Measurements from ENCODE around the gene DCC. TPM values are rescaled to one million over a fixed set of nuclear protein-coding genes. Genes with fewer than 3 reads are reported as not detected.

The DCC gene
- polyA plus RNA-seq, 1 experiment = 0.15 TPM

DNA sequence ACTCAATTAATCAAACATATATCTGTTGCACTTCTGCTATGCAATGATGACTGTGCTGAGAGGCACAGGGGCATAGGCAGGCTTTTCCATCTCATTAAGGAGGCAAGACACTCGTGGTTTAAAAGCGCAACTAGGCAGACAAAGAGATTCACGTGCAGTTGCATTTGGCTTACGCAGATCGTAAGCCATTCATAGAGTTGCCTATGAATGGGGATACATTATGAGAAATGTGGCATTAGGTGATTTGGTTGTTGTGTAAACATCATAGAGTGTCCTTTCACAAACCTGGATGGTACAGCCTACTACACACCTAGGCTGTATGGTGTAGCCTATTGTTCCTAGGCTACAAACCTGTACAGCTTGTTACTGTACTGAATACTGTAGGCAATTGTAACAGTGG is 284.7 kb downstream of the DCC start:
- POLR2A ChIA-PET = no interaction called here
- no peak overlapping the region for H3K4me3 ChIP-seq (ENCODE audit: low read depth, low read length)

GRCh38 chr18:52636536-52636935 is 296.5 kb downstream of the DCC start:
- POLR2A ChIA-PET = no interaction called here
- H3K4me3 ChIP-seq (ENCODE audit: low read depth, low read length) = no peak overlapping the region
- CTCF ChIA-PET = no interaction called here
- no peaks in the 10 kb centered on the region for H3K27me3 ChIP-seq (ENCODE audit: control insufficient read depth, insufficient read depth, low read length)
- H3K36me3 ChIP-seq (ENCODE audit: control insufficient read depth, insufficient read depth, low read length) = no peaks in the 10 kb centered on the region
- no peak for DNase-seq (ENCODE audit: low read depth)
- TF ChIP-seq, protein P1, sequence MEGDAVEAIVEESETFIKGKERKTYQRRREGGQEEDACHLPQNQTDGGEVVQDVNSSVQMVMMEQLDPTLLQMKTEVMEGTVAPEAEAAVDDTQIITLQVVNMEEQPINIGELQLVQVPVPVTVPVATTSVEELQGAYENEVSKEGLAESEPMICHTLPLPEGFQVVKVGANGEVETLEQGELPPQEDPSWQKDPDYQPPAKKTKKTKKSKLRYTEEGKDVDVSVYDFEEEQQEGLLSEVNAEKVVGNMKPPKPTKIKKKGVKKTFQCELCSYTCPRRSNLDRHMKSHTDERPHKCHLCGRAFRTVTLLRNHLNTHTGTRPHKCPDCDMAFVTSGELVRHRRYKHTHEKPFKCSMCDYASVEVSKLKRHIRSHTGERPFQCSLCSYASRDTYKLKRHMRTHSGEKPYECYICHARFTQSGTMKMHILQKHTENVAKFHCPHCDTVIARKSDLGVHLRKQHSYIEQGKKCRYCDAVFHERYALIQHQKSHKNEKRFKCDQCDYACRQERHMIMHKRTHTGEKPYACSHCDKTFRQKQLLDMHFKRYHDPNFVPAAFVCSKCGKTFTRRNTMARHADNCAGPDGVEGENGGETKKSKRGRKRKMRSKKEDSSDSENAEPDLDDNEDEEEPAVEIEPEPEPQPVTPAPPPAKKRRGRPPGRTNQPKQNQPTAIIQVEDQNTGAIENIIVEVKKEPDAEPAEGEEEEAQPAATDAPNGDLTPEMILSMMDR (IDR thresholded peaks at IDR 0.05; ENCODE audit: insufficient read depth, low read depth, low read length) = no peak

More for the DNA sequence above, 284.7 kb downstream of the DCC start:
- TF ChIP-seq, protein P1 (IDR thresholded peaks at IDR 0.05; ENCODE audit: insufficient read depth, low read depth, low read length) = no peak
- no peak for DNase-seq (ENCODE audit: low read depth)
- H3K27me3 ChIP-seq (ENCODE audit: control insufficient read depth, insufficient read depth, low read length) = no peaks in the 10 kb centered on the region
- no peaks in the 10 kb centered on the region for H3K36me3 ChIP-seq (ENCODE audit: control insufficient read depth, insufficient read depth, low read length)
- CTCF ChIA-PET = interaction anchor here (0.6 kb wide), 1 partner anchor 11 kb away, joined by 3 read pairs; no protein-coding TSS in a partner anchor

DNA sequence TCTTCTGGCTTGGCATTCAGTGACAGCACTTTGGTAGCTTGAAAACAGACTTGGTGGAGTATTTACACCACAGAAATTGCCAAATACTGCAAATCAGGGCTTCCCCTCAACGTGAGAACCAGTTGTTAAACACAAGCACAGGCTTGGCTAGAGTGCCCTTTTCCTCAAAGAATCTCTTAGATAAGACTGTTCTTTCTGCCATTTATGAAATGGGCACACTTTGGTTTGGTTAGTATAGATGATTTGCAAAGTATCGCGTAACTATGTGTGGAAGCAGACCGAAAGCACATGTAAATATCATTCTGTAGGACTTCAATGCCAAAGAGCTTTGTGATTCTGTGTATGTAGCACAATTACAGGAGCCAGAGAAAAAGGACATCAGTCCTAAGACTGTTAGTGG is 308.2 kb downstream of the DCC start:
- no peak overlapping the region for H3K4me3 ChIP-seq (ENCODE audit: low read depth, low read length)
- CTCF ChIA-PET = no interaction called here
- no peaks in the 10 kb centered on the region for H3K27me3 ChIP-seq (ENCODE audit: control insufficient read depth, insufficient read depth, low read length)
- POLR2A ChIA-PET = no interaction called here
- no peaks in the 10 kb centered on the region for H3K36me3 ChIP-seq (ENCODE audit: control insufficient read depth, insufficient read depth, low read length)
- TF ChIP-seq, protein P1 (IDR thresholded peaks at IDR 0.05; ENCODE audit: insufficient read depth, low read depth, low read length) = no peak
- DNase-seq (ENCODE audit: low read depth) = no peak

DNA sequence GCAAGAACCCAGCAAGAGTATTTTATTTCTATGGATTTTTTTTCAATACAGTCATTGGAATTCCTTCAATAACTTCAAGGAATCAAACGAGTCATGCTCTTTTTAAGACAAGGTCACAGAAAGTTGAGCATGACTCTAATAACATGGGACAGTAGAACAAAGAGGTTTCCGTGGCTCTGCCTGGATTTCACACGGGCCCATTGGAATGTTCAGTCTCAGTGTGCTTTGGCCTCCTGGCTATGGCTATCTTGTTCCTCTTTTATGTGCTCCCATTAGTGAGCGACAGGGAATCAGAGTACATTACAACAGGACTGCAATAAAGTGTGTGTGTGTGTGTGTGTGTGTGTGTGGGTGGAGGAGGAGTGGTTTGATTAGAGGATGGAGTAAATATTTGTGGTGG is 312.4 kb downstream of the DCC start:
- CTCF ChIA-PET = no interaction called here
- TF ChIP-seq, protein P1 (IDR thresholded peaks at IDR 0.05; ENCODE audit: insufficient read depth, low read depth, low read length) = no peak
- POLR2A ChIA-PET = no interaction called here
- H3K36me3 ChIP-seq (ENCODE audit: control insufficient read depth, insufficient read depth, low read length) = no peaks in the 10 kb centered on the region
- DNase-seq (ENCODE audit: low read depth) = no peak
- no peak overlapping the region for H3K4me3 ChIP-seq (ENCODE audit: low read depth, low read length)
- H3K27me3 ChIP-seq (ENCODE audit: control insufficient read depth, insufficient read depth, low read length) = no peaks in the 10 kb centered on the region

GRCh38 chr18:52657043-52657805 is 317.2 kb downstream of the DCC start:
- Histone ChIP-seq H3K27me3 (ENCODE audit: control insufficient read depth, insufficient read depth, low read length) (no peaks in the 10 kb centered on the region), H3K36me3 (ENCODE audit: control insufficient read depth, insufficient read depth, low read length) (no peaks in the 10 kb centered on the region), H3K4me3 (ENCODE audit: low read depth, low read length) (no peak overlapping the region)
- no peak for DNase-seq (ENCODE audit: low read depth)
- ChIA-PET POLR2A (no interaction called here), CTCF (no interaction called here)
- TF ChIP-seq, protein P1 (IDR thresholded peaks at IDR 0.05; ENCODE audit: insufficient read depth, low read depth, low read length) = no peak
